CD14-positive monocyte (primary cell): ENCODE results near the gene ACKR2. TPM values are rescaled to one million over a fixed set of nuclear protein-coding genes. Genes with fewer than 3 reads are reported as not detected.

ENCODE experiments used
- DNase-seq, 3 donors: peaks; one replicate each; pipeline ENCODE4 v3.0.0-alpha.2; 2011 to 2022
- H2AFZ ChIP-seq: 2 replicates; pipeline ENCODE4 v1.6.0; 2012; ENCODE audit warnings: mild to moderate bottlenecking, low read depth, low read length, inconsistent platforms; ENCODE audit not compliant: insufficient read depth, poor library complexity, severe bottlenecking
- H3K27ac ChIP-seq, 2 donors: 1 replicate in 1 of 2; 2 replicates in 1 of 2; pipeline ENCODE4 v1.5.1; 2012 to 2013; ENCODE audit warnings: low read length in 2 of 2, control low read depth in 1 of 2, inconsistent platforms in 1 of 2, low read depth in 1 of 2, mild to moderate bottlenecking in 1 of 2
- H3K27me3 ChIP-seq, 2 donors: one replicate each; pipeline versions ENCODE4 v1.6.0 to v1.6.1; 2011 to 2013; ENCODE audit warnings: low read length in 2 of 2; ENCODE audit not compliant: control insufficient read depth in 2 of 2, insufficient read depth in 2 of 2
- H3K36me3 ChIP-seq, 2 donors: replicated peaks in 1 of 2; 1 replicate in 1 of 2; 2 replicates in 1 of 2; pipeline versions ENCODE4 v1.5.1 to v1.6.1; 2012 to 2013; ENCODE audit warnings: low read length in 2 of 2, control low read depth in 1 of 2, inconsistent platforms in 1 of 2, mild to moderate bottlenecking in 1 of 2; ENCODE audit not compliant: insufficient read depth in 2 of 2, control insufficient read depth in 1 of 2
- H3K4me1 ChIP-seq, 2 donors: 1 replicate in 1 of 2; 2 replicates in 1 of 2; pipeline versions ENCODE4 v1.5.1 to v1.6.1; 2012 to 2013; ENCODE audit warnings: low read length in 2 of 2, control low read depth in 1 of 2, inconsistent platforms in 1 of 2, mild to moderate bottlenecking in 1 of 2, moderate library complexity in 1 of 2; ENCODE audit not compliant: insufficient read depth in 2 of 2, control insufficient read depth in 1 of 2
- H3K4me2 ChIP-seq: replicated peaks from 2 replicates; pipeline ENCODE3; 2012; ENCODE audit warnings: low read length, moderate library complexity, mild to moderate bottlenecking; ENCODE audit not compliant: poor library complexity, severe bottlenecking; ENCODE audit errors: extremely low read depth
- H3K4me3 ChIP-seq, 3 experiments: fragments of 200-600 bp in 1 of 3; sonication (generic) in 1 of 3; replicated peaks in 1 of 3; 1 replicate in 2 of 3; 2 replicates in 1 of 3; pipeline ENCODE4 v1.5.1; 2011 to 2013; ENCODE audit warnings: low read length in 3 of 3, mild to moderate bottlenecking in 3 of 3, control low read depth in 2 of 3, low read depth in 2 of 3, inconsistent platforms in 1 of 3, moderate library complexity in 1 of 3
- H3K79me2 ChIP-seq: 2 replicates; pipeline ENCODE4 v1.6.0; 2012; ENCODE audit warnings: mild to moderate bottlenecking, control low read depth, inconsistent platforms, low read length, moderate library complexity; ENCODE audit not compliant: insufficient read depth
- H3K9ac ChIP-seq: 2 replicates; pipeline ENCODE4 v1.6.0; 2017; ENCODE audit warnings: low read length, mild to moderate bottlenecking; ENCODE audit not compliant: insufficient read depth, poor library complexity, severe bottlenecking
- H3K9me3 ChIP-seq, 2 donors: replicated peaks in 1 of 2; 1 replicate in 1 of 2; 2 replicates in 1 of 2; pipeline versions ENCODE4 v1.5.1 to v1.6.1; 2012 to 2013; ENCODE audit warnings: low read length in 2 of 2, control low read depth in 1 of 2; ENCODE audit not compliant: control insufficient read depth in 1 of 2, insufficient read depth in 1 of 2
- H4K20me1 ChIP-seq: 2 replicates; pipeline ENCODE4 v1.6.0; 2012; ENCODE audit warnings: mild to moderate bottlenecking, low read length, control low read depth, moderate library complexity; ENCODE audit not compliant: insufficient read depth
- H3K27ac Mint-ChIP-seq, 7 donors: one replicate each; pipeline ENCODE4 v1.8.0; 2020; ENCODE audit warnings: mild to moderate bottlenecking in 7 of 7, mixed read lengths in 7 of 7, moderate library complexity in 6 of 7, inconsistent platforms in 2 of 7
- H3K27me3 Mint-ChIP-seq, 3 donors: one replicate each; pipeline ENCODE4 v1.8.0; 2021 to 2022; ENCODE audit warnings: low read depth in 3 of 3, mild to moderate bottlenecking in 3 of 3, mixed read lengths in 3 of 3, moderate library complexity in 3 of 3, inconsistent platforms in 1 of 3
- H3K36me3 Mint-ChIP-seq, 2 donors: one replicate each; pipeline ENCODE4 v1.8.0; 2020; ENCODE audit warnings: mixed read lengths in 2 of 2, inconsistent platforms in 1 of 2, mild to moderate bottlenecking in 1 of 2
- H3K4me1 Mint-ChIP-seq: one replicate; pipeline ENCODE4 v1.8.0; 2020; ENCODE audit warnings: mild to moderate bottlenecking, mixed read lengths
- H3K4me3 Mint-ChIP-seq, 2 donors: one replicate each; pipeline ENCODE4 v1.8.0; 2020; ENCODE audit warnings: mild to moderate bottlenecking in 2 of 2, mixed read lengths in 2 of 2, moderate library complexity in 1 of 2
- H3K9me3 Mint-ChIP-seq, 7 donors: one replicate each; pipeline ENCODE4 v1.8.0; 2020 to 2022; ENCODE audit warnings: mixed read lengths in 7 of 7, mild to moderate bottlenecking in 6 of 7, moderate library complexity in 6 of 7, inconsistent platforms in 2 of 7
- CTCF ChIP-seq: fragments of 200-600 bp; IDR thresholded peaks from one replicate; pipeline ENCODE4 v1.8.0; 2022; ENCODE audit warnings: antibody characterized with exemption, mild to moderate bottlenecking
- WGBS: methylation state at CpG from one replicate; pipeline ENCODE4 v1.1.5; 2013; ENCODE audit warnings: missing lambda C conversion rate; ENCODE audit not compliant: insufficient coverage; 5-methylcytosine and 5-hydroxymethylcytosine counted together
- intact Hi-C, 2 donors: fragments of 100-400 bp; cut with micrococcal nuclease; formaldehyde crosslinking; loops; one replicate each; pipeline versions ENCODE4 v1.15.0 to v1.15.1; 2023
- polyA plus RNA-seq, 3 donors: library from polyadenylated mRNA; depleted of rRNA in 1 of 3; unstranded in 2 of 3; stranded (reverse) in 1 of 3; fragments of 300-500 nt in 2 of 3; fragments of >200 nt in 1 of 3; fragmentation: Illumina TruSeq in 2 of 3; gene quantifications; 1 replicate in 2 of 3; 2 replicates in 1 of 3; pipeline ENCODE4 v1.2.3, GENCODE V29; 2012 to 2021

ACKR2 gene
- polyA plus RNA-seq, 3 donors = 0.49 TPM; not detected in 2

- H3K4me3 ChIP-seq = peak overlapping the region; percentile 58 to 97 (median 80)
- H3K27ac ChIP-seq = peak overlapping the region in 1 of 2 donors; percentile 79
- intact Hi-C loops = loop anchor here in 1 of 2 donors (10.0 kb wide), 1 partner anchor 200 kb away; the partner anchor contains the start of gene NKTR
- peak overlapping the region; percentile 91 for H3K4me2 ChIP-seq
- no peaks in the 10 kb centered on the region for H3K36me3 ChIP-seq
- peaks cover 23 to 33% of the 10 kb centered on the region in 2 donors for H3K4me1 ChIP-seq
- TF ChIP-seq CTCF = no peak
- no peak for DNase-seq
- peaks cover 42% of the 10 kb centered on the region for H3K4me1 Mint-ChIP-seq
- H3K27me3 Mint-ChIP-seq = peaks cover 14 to 35% (median 17%) of the 10 kb centered on the region in 3 donors
- peaks cover 2 to 18% of the 10 kb centered on the region in 2 donors for H3K27me3 ChIP-seq
- H3K9ac ChIP-seq = peak overlapping the region; percentile 75
- H3K36me3 Mint-ChIP-seq = peaks cover 5% of the 10 kb centered on the region in 2 donors
- H3K79me2 ChIP-seq = peaks cover 45% of the 10 kb centered on the region
- peak overlapping the region in 4 of 7 donors; percentile 49 to 92 (median 84) for H3K27ac Mint-ChIP-seq
- H2AFZ ChIP-seq = peak overlapping the region; percentile 97
- H4K20me1 ChIP-seq = peaks cover 19% of the 10 kb centered on the region
- H3K4me3 Mint-ChIP-seq = peak overlapping the region; percentile 98 to 99
- WGBS = 0% methylated on average over 7 of the region's 13 CpGs
- no peaks in the 10 kb centered on the region for H3K9me3 ChIP-seq
- peaks cover 0 to 3% (median 0%) of the 10 kb centered on the region in 7 donors for H3K9me3 Mint-ChIP-seq
Measured at GRCh38 chr3:42804831-42805132, 4.5 kb upstream of the ACKR2 start.

GRCh38 chr3:42805141-42805821, 4.0 kb upstream of the ACKR2 start:
- H3K4me3 ChIP-seq = peak overlapping the region in 1 of 3 experiments; percentile 80
- H2AFZ ChIP-seq = peak overlapping the region; percentile 97
- WGBS = 51% methylated on average over 19 of the region's 23 CpGs
- peak overlapping the region; percentile 91 for H3K4me2 ChIP-seq
- peaks cover 14 to 35% (median 17%) of the 10 kb centered on the region in 3 donors for H3K27me3 Mint-ChIP-seq
- peak in 1 of 3 donors; percentile 20 for DNase-seq
- peak overlapping the region in 1 of 7 donors; percentile 46 for H3K27ac Mint-ChIP-seq
- peaks cover 5% of the 10 kb centered on the region in 2 donors for H3K36me3 Mint-ChIP-seq
- peaks cover 0 to 3% (median 0%) of the 10 kb centered on the region in 7 donors for H3K9me3 Mint-ChIP-seq
- intact Hi-C loops = loop anchor here in 1 of 2 donors (10.0 kb wide), 1 partner anchor 200 kb away; the partner anchor contains the start of gene NKTR
- TF ChIP-seq CTCF = no peak
- peaks cover 39% of the 10 kb centered on the region for H3K4me1 Mint-ChIP-seq
- H3K9me3 ChIP-seq = no peaks in the 10 kb centered on the region
- H3K4me1 ChIP-seq = peaks cover 18 to 28% of the 10 kb centered on the region in 2 donors
- H4K20me1 ChIP-seq = peaks cover 14% of the 10 kb centered on the region
- peaks cover 2 to 18% of the 10 kb centered on the region in 2 donors for H3K27me3 ChIP-seq
- H3K27ac ChIP-seq = no peak overlapping the region
- H3K36me3 ChIP-seq = no peaks in the 10 kb centered on the region
- H3K9ac ChIP-seq = no peak overlapping the region
- H3K79me2 ChIP-seq = peaks cover 40% of the 10 kb centered on the region
- H3K4me3 Mint-ChIP-seq = peak overlapping the region; percentile 98 to 99
